ENCODE data around the gene CHST3. TPM values are rescaled to one million over a fixed set of nuclear protein-coding genes. Genes with fewer than 3 reads are reported as not detected.
A peak's percentile ranks its signal among the peaks of the same experiment; 100 is the strongest.
"Not testable (repeated sequence)": the region's sequence is repeated elsewhere in the genome, so short reads cannot be mapped to it uniquely, and the experiment has no call there.

The CHST3 gene
- total RNA-seq, 1 donor from 2014 or later: 25.8 TPM

DNA sequence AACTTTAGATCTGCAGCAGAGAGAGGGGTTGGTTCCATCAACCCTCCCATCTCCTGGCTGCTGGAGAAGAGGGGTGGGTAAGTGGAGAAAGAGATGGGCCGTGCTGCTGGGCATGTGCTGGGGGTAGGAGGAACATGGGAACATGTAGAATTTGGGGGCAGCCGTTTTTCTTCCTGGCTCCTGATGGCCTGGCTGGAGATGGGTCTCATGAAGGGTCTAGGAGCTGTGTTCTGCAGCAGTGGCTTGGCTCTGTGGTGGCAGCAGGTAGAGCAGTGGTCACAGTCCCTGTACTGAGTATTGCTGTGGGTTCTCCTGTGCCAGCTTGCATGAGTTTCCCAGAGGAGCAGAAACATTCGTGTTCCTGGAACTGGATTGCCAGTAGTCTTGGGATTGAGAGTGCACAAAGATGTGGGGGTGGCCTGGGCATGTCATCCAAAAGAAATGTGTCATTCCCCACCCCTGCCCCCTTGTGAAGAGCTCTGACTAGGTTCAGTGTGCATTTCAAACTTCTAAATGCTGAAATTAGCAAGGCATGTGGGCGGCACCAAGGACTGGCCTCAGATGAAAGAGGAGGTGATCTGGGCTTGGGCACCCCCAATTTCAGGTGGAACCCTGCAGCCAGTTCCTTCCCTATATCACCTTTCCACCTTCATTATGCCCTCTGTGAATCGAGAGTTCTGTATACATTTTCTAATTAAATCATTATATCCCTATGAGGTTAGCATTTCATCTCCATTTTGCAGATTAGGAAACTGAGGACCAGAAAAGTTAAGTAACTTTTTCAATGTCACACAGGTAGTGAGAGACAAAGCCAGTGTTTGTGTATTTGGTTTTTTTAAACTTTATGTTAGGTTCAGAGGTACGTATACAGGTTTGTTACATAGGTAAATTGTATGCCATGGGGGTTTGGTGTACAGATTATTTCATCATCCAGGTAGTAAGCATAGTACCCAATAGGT lies 2.1 kb downstream of the CHST3 start:
- Mint-ChIP-seq H3K27ac (ENCODE audit: unreplicated experiment) (peak overlapping the region; percentile 57), H3K36me3 (ENCODE audit: low read depth) (peaks cover 6% of the 10 kb centered on the region), H3K9me3 (no peaks in the 10 kb centered on the region), H3K27me3 (ENCODE audit: low read depth) (peaks cover 11% of the 10 kb centered on the region), H3K4me3 (peak overlapping the region; percentile 96), H3K4me1 (peaks cover 57% of the 10 kb centered on the region)
- no peak for DNase-seq (ENCODE audit: low read depth, low spot score)
- TF ChIP-seq CTCF (conservative IDR thresholded peaks at IDR 0.05): no peak

- not testable (repeated sequence) for H3K9me3 Mint-ChIP-seq; H3K27ac Mint-ChIP-seq (ENCODE audit: unreplicated experiment); H3K27me3 Mint-ChIP-seq (ENCODE audit: low read depth); DNase-seq (ENCODE audit: low read depth, low spot score); H3K36me3 Mint-ChIP-seq (ENCODE audit: low read depth)
- H3K4me1 Mint-ChIP-seq: peaks cover 69% of the 10 kb centered on the region
- H3K4me3 Mint-ChIP-seq: peak overlapping the region; percentile 85
Observed at GRCh38 chr10:71967958-71968357, 3.8 kb downstream of the CHST3 start.

- H3K27me3 Mint-ChIP-seq (ENCODE audit: low read depth): peaks cover 3% of the 10 kb centered on the region
- peak overlapping the region; percentile 92 for H3K27ac Mint-ChIP-seq (ENCODE audit: unreplicated experiment)
- peaks cover 70% of the 10 kb centered on the region for H3K4me1 Mint-ChIP-seq
- TF ChIP-seq CTCF (conservative IDR thresholded peaks at IDR 0.05): no peak
- H3K4me3 Mint-ChIP-seq: peak overlapping the region; percentile 85
- no peaks in the 10 kb centered on the region for H3K9me3 Mint-ChIP-seq
- no peak for DNase-seq (ENCODE audit: low read depth, low spot score)
- H3K36me3 Mint-ChIP-seq (ENCODE audit: low read depth): no peaks in the 10 kb centered on the region
Observed at GRCh38 chr10:71968553-71969474, 4.6 kb downstream of the CHST3 start.

DNA sequence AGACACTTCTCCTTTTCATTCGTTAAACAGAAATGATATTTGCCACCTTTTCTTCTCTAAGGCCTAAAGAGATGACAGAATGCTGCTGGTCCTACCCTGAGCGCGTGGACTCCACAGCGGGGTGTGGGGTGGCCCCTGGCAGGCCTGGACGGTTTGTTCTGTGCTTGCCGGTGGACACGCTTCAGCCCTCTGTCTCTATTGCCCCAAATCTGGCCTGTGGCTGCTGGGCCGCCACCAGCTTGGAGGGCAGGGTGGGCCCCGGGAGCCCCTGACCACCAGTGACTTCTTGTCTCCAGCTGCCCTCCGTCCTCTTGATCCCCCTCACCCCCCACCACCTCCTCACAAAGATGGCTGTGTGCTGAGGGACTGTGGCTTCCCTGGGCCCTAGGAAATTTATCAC lies 5.7 kb downstream of the CHST3 start:
- no peak for TF ChIP-seq CTCF (conservative IDR thresholded peaks at IDR 0.05)
- Mint-ChIP-seq H3K4me3 (peak overlapping the region; percentile 27), H3K36me3 (ENCODE audit: low read depth) (no peaks in the 10 kb centered on the region), H3K27ac (ENCODE audit: unreplicated experiment) (peak overlapping the region; percentile 12), H3K9me3 (no peaks in the 10 kb centered on the region), H3K4me1 (peaks cover 77% of the 10 kb centered on the region), H3K27me3 (ENCODE audit: low read depth) (peaks cover 3% of the 10 kb centered on the region)
- DNase-seq (ENCODE audit: low read depth, low spot score): no peak

DNA sequence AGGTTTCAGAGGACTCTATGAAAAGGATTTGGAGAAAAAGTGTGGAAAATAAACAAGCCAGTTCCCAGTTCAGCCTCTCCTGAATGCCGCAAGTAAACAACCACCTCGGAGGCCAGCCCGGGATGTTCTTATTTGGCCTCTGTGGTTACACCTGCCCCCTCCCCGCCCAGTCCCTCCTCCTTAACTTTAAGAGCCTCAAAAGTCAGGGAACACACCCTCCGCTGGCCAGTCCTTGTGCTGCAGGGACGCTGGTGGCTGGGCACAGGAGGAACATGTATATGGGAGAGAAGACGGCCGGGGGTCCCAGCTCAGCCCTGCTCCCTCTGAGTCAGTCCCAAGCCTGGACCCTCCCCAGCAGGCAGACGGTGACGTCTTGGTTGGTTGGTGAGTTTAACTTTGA lies 6.1 kb downstream of the CHST3 start:
- Mint-ChIP-seq H3K27ac (ENCODE audit: unreplicated experiment) (peak overlapping the region; percentile 8), H3K9me3 (no peaks in the 10 kb centered on the region), H3K4me1 (peaks cover 77% of the 10 kb centered on the region), H3K36me3 (ENCODE audit: low read depth) (no peaks in the 10 kb centered on the region), H3K27me3 (ENCODE audit: low read depth) (no peaks in the 10 kb centered on the region), H3K4me3 (peak overlapping the region; percentile 27)
- peak; percentile 42 for TF ChIP-seq CTCF (conservative IDR thresholded peaks at IDR 0.05)
- DNase-seq (ENCODE audit: low read depth, low spot score): no peak

All from neural crest cell (in vitro differentiated cells).